Breast epithelium (tissue), 3 donors: ENCODE results near the gene FAM89B.

Experiments used
- CTCF ChIP-seq, 3 donors: fragments of 450-650 bp; IDR thresholded peaks; one replicate each; pipeline ENCODE4 v1.5.1; 2016 to 2017; ENCODE audit warnings: antibody characterized with exemption in 3 of 3, mild to moderate bottlenecking in 3 of 3, moderate library complexity in 3 of 3
- POLR2A ChIP-seq: fragments of 450-650 bp; IDR thresholded peaks from one replicate; pipeline ENCODE4 v1.6.1; 2016; ENCODE audit warnings: antibody characterized with exemption, mild to moderate bottlenecking, moderate library complexity

- TF ChIP-seq CTCF (IDR thresholded peaks at IDR 0.05) (no peak), POLR2A (no peak)
Observed at GRCh38 chr11:65586247-65586630, 13.9 kb downstream of the FAM89B start.
